Lung (tissue), 12 donors: ENCODE results near the gene DNAH14. TPM values are rescaled to one million over a fixed set of nuclear protein-coding genes. Genes with fewer than 3 reads are reported as not detected.
"Not testable (repeated sequence)": the region's sequence is repeated elsewhere in the genome, so short reads cannot be mapped to it uniquely, and the experiment has no call there.

ENCODE experiments used
- ATAC-seq: fragments of 200-7000 bp; cut with Tn5 transposase; one replicate; pipeline ENCODE4 v1.9.1; 2020; ENCODE audit warnings: moderate number of reproducible peaks; ENCODE audit not compliant: insufficient read depth, low FRiP score
- DNase-seq, 3 donors: peaks; one replicate each; pipeline ENCODE4 v3.0.0-alpha.2; 2013 to 2017
- H3K27ac ChIP-seq, 2 donors: one replicate each; pipeline ENCODE4 v1.5.1; 2013; ENCODE audit warnings: mild to moderate bottlenecking in 2 of 2, moderate library complexity in 2 of 2, control low read depth in 1 of 2, inconsistent platforms in 1 of 2, low read depth in 1 of 2, low read length in 1 of 2
- H3K27me3 ChIP-seq, 3 donors: one replicate each; pipeline ENCODE4 v1.5.1; 2013; ENCODE audit warnings: low read length in 2 of 3; ENCODE audit not compliant: control insufficient read depth in 3 of 3, insufficient read depth in 3 of 3
- H3K36me3 ChIP-seq, 4 donors: one replicate each; pipeline ENCODE4 v1.5.1; 2013; ENCODE audit warnings: low read length in 4 of 4, mild to moderate bottlenecking in 1 of 4, moderate library complexity in 1 of 4; ENCODE audit not compliant: control insufficient read depth in 4 of 4, insufficient read depth in 4 of 4
- H3K4me1 ChIP-seq, 5 donors: one replicate each; pipeline ENCODE4 v1.5.1; 2013; ENCODE audit warnings: low read length in 5 of 5, mild to moderate bottlenecking in 2 of 5, moderate library complexity in 1 of 5; ENCODE audit not compliant: control insufficient read depth in 5 of 5, insufficient read depth in 5 of 5
- H3K4me3 ChIP-seq: one replicate; pipeline ENCODE4 v1.5.1; 2013; ENCODE audit warnings: mild to moderate bottlenecking, control low read depth, moderate library complexity
- H3K9ac ChIP-seq, 2 donors: one replicate each; pipeline ENCODE4 v1.5.1; 2013; ENCODE audit warnings: low read length in 2 of 2, control low read depth in 1 of 2; ENCODE audit not compliant: insufficient read depth in 1 of 2
- H3K9me3 ChIP-seq, 4 donors: one replicate each; pipeline ENCODE4 v1.5.1; 2013; ENCODE audit warnings: low read length in 3 of 4, mild to moderate bottlenecking in 1 of 4, moderate library complexity in 1 of 4; ENCODE audit not compliant: control insufficient read depth in 4 of 4, insufficient read depth in 3 of 4
- WGBS, 2 donors: extraction: QIAGEN DNeasy Blood & Tissue Kit; methylation state at CpG; one replicate each; pipeline ENCODE4 v1.1.7; 2013; 5-methylcytosine and 5-hydroxymethylcytosine counted together
- polyA plus RNA-seq, 2 donors: library from polyadenylated mRNA; stranded (reverse); fragments of 200-250 nt; gene quantifications; one replicate each; pipeline ENCODE4 v1.2.1, GENCODE V29; 2013
- total RNA-seq, 2 donors: library from RNA; depleted of rRNA in 1 of 2; stranded (reverse); fragments of >200 nt in 1 of 2; gene quantifications; one replicate each; pipeline ENCODE4 v1.2.1, GENCODE V29; 2014 to 2021
- TF ChIP-seq, protein P1 (sequence below): IDR thresholded peaks from 2 replicates; pipeline ENCODE4 v1.5.1; 2012; ENCODE audit warnings: mild to moderate bottlenecking; ENCODE audit errors: control extremely low read depth, extremely low read depth
- donor health status: control.
- donor health status: control.
- donor health status: Bipolar disorder and iron deficiency.
- donor health status: healthy.
- donor health status: DM: yes; HTN: yes; CAD: no.

Gene DNAH14
- total and polyA plus RNA-seq, 4 donors, result 3.0 to 61.3 (median 7.9) TPM

DNA sequence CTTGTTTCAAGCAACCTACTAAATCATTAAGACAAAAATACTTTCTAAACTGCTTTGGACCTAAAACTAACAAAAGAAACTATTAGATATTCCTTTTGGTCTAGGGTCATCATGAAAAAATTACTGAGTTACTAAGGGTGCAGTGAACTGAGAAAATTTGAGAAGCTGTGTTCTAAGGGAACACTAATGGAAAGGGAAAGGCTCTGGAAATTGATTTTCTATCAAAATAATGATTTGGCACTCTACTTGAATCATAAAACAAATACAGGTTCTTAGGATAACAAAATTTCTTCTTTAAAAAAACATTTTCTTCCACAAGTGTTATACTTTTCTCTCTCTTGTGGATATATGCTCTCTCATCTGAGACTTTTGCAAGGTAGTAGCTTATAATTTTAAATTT lies 213.5 kb downstream of the DNAH14 start:
- Histone ChIP-seq H3K4me3 (no peak overlapping the region), H3K36me3 (no peaks in the 10 kb centered on the region), H3K9me3 (peaks cover 0 to 3% (median 0%) of the 10 kb centered on the region in 4 donors), H3K27me3 (no peaks in the 10 kb centered on the region), H3K4me1 (no peaks in the 10 kb centered on the region), H3K9ac (no peak overlapping the region), H3K27ac (no peak overlapping the region)
- TF ChIP-seq, protein P1, sequence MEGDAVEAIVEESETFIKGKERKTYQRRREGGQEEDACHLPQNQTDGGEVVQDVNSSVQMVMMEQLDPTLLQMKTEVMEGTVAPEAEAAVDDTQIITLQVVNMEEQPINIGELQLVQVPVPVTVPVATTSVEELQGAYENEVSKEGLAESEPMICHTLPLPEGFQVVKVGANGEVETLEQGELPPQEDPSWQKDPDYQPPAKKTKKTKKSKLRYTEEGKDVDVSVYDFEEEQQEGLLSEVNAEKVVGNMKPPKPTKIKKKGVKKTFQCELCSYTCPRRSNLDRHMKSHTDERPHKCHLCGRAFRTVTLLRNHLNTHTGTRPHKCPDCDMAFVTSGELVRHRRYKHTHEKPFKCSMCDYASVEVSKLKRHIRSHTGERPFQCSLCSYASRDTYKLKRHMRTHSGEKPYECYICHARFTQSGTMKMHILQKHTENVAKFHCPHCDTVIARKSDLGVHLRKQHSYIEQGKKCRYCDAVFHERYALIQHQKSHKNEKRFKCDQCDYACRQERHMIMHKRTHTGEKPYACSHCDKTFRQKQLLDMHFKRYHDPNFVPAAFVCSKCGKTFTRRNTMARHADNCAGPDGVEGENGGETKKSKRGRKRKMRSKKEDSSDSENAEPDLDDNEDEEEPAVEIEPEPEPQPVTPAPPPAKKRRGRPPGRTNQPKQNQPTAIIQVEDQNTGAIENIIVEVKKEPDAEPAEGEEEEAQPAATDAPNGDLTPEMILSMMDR, result no peak
- ATAC-seq (no peak), DNase-seq (no peak)

DNA sequence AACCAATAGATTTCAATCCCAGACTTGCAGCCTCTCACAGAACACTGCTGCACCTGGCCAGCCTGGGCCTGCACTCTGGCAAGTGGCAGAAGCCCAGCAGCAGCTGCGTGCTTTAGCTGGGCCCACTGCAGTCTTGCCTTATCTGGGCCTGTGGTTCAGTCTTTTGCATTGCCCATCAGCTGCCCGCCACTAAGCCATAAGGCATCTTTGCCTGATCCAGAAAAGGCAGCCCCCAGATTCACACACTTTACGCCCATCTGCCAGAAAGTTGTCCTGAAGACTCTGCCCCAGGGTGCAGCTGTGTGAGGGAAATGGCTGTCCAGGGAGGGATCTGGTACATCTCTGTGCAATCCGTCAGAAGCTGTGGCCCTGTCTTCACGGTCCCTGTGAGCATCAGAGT lies 217.0 kb downstream of the DNAH14 start:
- peaks cover 0 to 3% (median 0%) of the 10 kb centered on the region in 4 donors for H3K9me3 ChIP-seq
- ATAC-seq (no peak), DNase-seq (no peak)
- H3K27me3 ChIP-seq, result no peaks in the 10 kb centered on the region
- WGBS, 2 donors, result 86 to 93% methylated on average over 5 of the region's 5 CpGs
- no peak overlapping the region for H3K4me3 ChIP-seq
- TF ChIP-seq, protein P1, result no peak
- no peaks in the 10 kb centered on the region for H3K36me3 ChIP-seq
- no peaks in the 10 kb centered on the region for H3K4me1 ChIP-seq
- H3K27ac ChIP-seq, result no peak overlapping the region
- no peak overlapping the region for H3K9ac ChIP-seq

DNA sequence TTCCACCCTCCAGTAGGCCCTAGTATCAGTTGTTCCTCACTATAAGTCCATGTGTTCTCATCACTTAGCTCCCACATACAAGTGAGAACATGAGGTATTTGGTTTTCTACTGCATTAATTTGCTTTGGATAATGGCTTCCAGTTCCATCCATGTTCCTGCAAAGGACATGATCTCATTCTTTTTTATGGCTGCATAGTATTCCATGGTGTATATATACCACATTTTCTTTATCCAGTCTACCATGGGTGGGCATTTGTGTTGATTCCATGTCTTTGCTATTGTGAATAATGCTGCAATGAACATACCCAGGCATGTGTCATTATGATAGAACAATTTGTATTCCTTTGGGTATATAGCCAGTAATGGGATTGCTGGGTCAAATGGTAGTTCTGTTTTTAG lies 218.3 kb downstream of the DNAH14 start:
- not testable (repeated sequence) for H3K36me3 ChIP-seq, H3K27ac ChIP-seq, ATAC-seq, H3K9ac ChIP-seq, H3K4me3 ChIP-seq, H3K4me1 ChIP-seq, H3K27me3 ChIP-seq, DNase-seq, H3K9me3 ChIP-seq

DNA sequence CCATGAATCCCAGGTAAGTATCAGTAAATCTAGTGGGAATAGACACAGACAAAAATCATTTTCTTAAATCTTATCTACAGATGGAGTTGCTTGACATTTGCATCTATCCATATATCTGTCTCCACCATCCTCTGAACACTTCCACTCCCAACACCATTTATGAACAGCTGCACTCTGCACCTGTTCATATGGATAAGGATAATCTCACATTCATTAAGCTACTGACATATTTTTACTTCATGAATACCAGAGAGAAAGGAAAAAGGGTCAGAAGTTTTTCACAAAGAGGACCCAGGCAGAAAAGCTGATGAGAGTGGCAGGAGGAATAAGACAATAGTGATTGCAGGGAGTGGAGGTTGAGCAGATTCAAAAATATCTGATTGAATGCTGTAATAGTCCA lies 222.6 kb downstream of the DNAH14 start:
- Histone ChIP-seq H3K9me3 (peaks cover 0 to 3% (median 0%) of the 10 kb centered on the region in 4 donors), H3K9ac (no peak overlapping the region), H3K27me3 (no peaks in the 10 kb centered on the region), H3K27ac (no peak overlapping the region), H3K4me1 (no peaks in the 10 kb centered on the region), H3K4me3 (no peak overlapping the region), H3K36me3 (no peaks in the 10 kb centered on the region)
- DNase-seq, result no peak
- TF ChIP-seq, protein P1, result no peak
- no peak for ATAC-seq
